ENCODE results near the gene RAMP2. TPM values are rescaled to one million over a fixed set of nuclear protein-coding genes. Genes with fewer than 3 reads are reported as not detected.

The RAMP2 gene
- total RNA-seq, 4 donors from 2014 or later: 6.1 to 88.0 (median 23.4) TPM

- in situ Hi-C loops (cut with MboI; ENCODE audit: low pct_ligation_motif_present in 1 of 4, low pct_unique_long_range_greater_than_20kb in 1 of 4, low sequenced_read_pairs in 3 of 4) (no loop called here), intact Hi-C loops (cut with DNase I; ENCODE audit: low total_unique reads) (no loop called here)
- no peak for DNase-seq
- Histone ChIP-seq H3K9me3 (no peaks in the 10 kb centered on the region), H3K36me3 (no peaks in the 10 kb centered on the region), H3K4me3 (no peak overlapping the region), H3K4me1 (peaks cover 5 to 54% (median 25%) of the 10 kb centered on the region in 4 donors), H3K27ac (peak overlapping the region; percentile 53 to 82 (median 80)), H3K27me3 (no peaks in the 10 kb centered on the region)
- 28 to 34% methylated on average over 2 of the region's 2 CpGs for WGBS, 2 donors (ENCODE audit: low coverage in 1 of 2)
- peak in 1 of 3 donors; percentile 30 for TF ChIP-seq POLR2AphosphoS5 (IDR thresholded peaks at IDR 0.05)
- TF ChIP-seq POLR2A (IDR thresholded peaks at IDR 0.05): no peak
- no peak for TF ChIP-seq CTCF (IDR thresholded peaks at IDR 0.05)
Observed at GRCh38 chr17:42803074-42803883, 42.3 kb downstream of the RAMP2 start.

DNA sequence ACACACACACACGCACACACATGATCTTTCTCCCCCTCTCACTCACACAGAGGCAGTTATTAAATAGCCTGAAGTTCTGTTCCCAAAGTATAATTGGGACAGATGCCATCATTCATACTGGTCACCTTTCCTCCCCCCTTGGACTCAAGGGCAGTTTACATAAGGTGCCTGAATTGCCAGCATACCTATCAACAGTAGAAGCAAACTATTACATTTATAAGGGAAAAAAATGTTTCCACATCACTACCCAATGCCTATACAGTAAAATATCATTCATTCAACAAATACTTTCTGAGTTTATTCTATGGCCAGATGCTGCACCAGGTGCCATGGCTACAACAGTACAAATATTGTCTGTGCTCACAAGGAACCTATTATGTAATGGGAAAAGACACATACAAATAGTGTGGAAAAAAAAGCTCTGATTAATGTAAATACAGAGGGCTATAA, 43.9 kb downstream of the RAMP2 start:
- 20 to 55% methylated on average over 1 of the region's 1 CpG for WGBS, 2 donors (ENCODE audit: low coverage in 1 of 2)
- Histone ChIP-seq H3K4me1 (peaks cover 8 to 55% (median 20%) of the 10 kb centered on the region in 4 donors), H3K36me3 (peaks cover 0 to 2% (median 0%) of the 10 kb centered on the region in 4 donors), H3K27ac (peak overlapping the region; percentile 60 to 82 (median 80)), H3K9me3 (no peaks in the 10 kb centered on the region), H3K27me3 (no peaks in the 10 kb centered on the region), H3K4me3 (no peak overlapping the region)
- intact Hi-C loops (cut with DNase I; ENCODE audit: low total_unique reads) (no loop called here), in situ Hi-C loops (cut with MboI; ENCODE audit: low pct_ligation_motif_present in 1 of 4, low pct_unique_long_range_greater_than_20kb in 1 of 4, low sequenced_read_pairs in 3 of 4) (no loop called here)
- TF ChIP-seq POLR2A (IDR thresholded peaks at IDR 0.05) (no peak), POLR2AphosphoS5 (IDR thresholded peaks at IDR 0.05) (peak in 1 of 3 donors; percentile 36), EP300 (IDR thresholded peaks at IDR 0.05; ENCODE audit: low read depth) (peak; percentile 3), CTCF (IDR thresholded peaks at IDR 0.05) (no peak)
- peak; percentile 45 for DNase-seq

DNA sequence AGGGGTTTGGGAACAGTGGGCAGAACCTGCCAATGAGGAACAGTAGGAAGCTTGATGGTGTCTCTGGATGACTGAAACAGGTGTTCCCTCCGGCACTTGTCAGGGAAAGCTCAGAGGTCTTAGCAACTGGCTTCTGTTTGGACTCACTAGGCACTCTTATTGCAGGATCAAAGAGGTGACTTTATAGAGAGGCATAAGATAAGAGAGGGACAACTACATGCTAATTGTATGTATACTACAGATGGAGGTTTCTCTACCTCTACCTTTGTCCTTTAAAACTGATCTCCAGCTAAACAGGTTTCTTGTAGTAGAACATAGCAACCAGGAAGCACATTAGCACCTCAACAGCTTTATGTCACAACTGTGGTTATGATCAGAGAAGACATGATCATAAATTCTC, 45.2 kb downstream of the RAMP2 start:
- H3K4me3 ChIP-seq: no peak overlapping the region
- no peaks in the 10 kb centered on the region for H3K9me3 ChIP-seq
- no peaks in the 10 kb centered on the region for H3K27me3 ChIP-seq
- H3K36me3 ChIP-seq: peaks cover 0 to 13% (median 6%) of the 10 kb centered on the region in 4 donors
- H3K27ac ChIP-seq: peak overlapping the region; percentile 60 to 82 (median 80)
- 45% methylated on average over 1 of the region's 1 CpG; no CpG with 5 or more reads in 1 of the 2 donors for WGBS, 2 donors (ENCODE audit: low coverage in 1 of 2)
- TF ChIP-seq EP300 (IDR thresholded peaks at IDR 0.05; ENCODE audit: low read depth): peak; percentile 30
- TF ChIP-seq POLR2AphosphoS5 (IDR thresholded peaks at IDR 0.05): peak; percentile 6 to 73 (median 71)
- TF ChIP-seq POLR2A (IDR thresholded peaks at IDR 0.05): peak; percentile 47
- no peak for TF ChIP-seq CTCF (IDR thresholded peaks at IDR 0.05)
- peaks cover 8 to 55% (median 20%) of the 10 kb centered on the region in 4 donors for H3K4me1 ChIP-seq
- DNase-seq: no peak
- intact Hi-C loops (cut with DNase I; ENCODE audit: low total_unique reads) (no loop called here), in situ Hi-C loops (cut with MboI; ENCODE audit: low pct_ligation_motif_present in 1 of 4, low pct_unique_long_range_greater_than_20kb in 1 of 4, low sequenced_read_pairs in 3 of 4) (no loop called here)

GRCh38 chr17:42809250-42809649, 48.2 kb downstream of the RAMP2 start:
- H3K4me3 ChIP-seq: no peak overlapping the region
- intact Hi-C loops (cut with DNase I; ENCODE audit: low total_unique reads) (no loop called here), in situ Hi-C loops (cut with MboI; ENCODE audit: low pct_ligation_motif_present in 1 of 4, low pct_unique_long_range_greater_than_20kb in 1 of 4, low sequenced_read_pairs in 3 of 4) (no loop called here)
- H3K4me1 ChIP-seq: peaks cover 3 to 30% (median 12%) of the 10 kb centered on the region in 4 donors
- H3K27me3 ChIP-seq: no peaks in the 10 kb centered on the region
- H3K27ac ChIP-seq: peak overlapping the region in 2 of 4 donors; percentile 23 to 42
- TF ChIP-seq POLR2AphosphoS5 (IDR thresholded peaks at IDR 0.05) (peak in 1 of 3 donors; percentile 28), POLR2A (IDR thresholded peaks at IDR 0.05) (no peak)
- H3K9me3 ChIP-seq: no peaks in the 10 kb centered on the region
- WGBS, 2 donors (ENCODE audit: low coverage in 1 of 2): 21 to 25% methylated on average over 3 of the region's 3 CpGs
- DNase-seq: no peak
- H3K36me3 ChIP-seq: peaks cover 0 to 32% (median 16%) of the 10 kb centered on the region in 4 donors

Small RNAs within 50 kb of the gene (small RNA-seq; reads per million reads assigned to genes)
- gene HMGN2P15: 0 reads per million in 4 donors

Other genes with a start within 250 kb of the RAMP2 start
- gene NAGLU, start 225.0 kb upstream of the RAMP2 start, total RNA-seq: 10 to 100 TPM; 35.4 to 95.7 (median 66.2) TPM
- gene HSD17B1, start 208.3 kb upstream of the RAMP2 start, total RNA-seq: 1 to 10 TPM in 1 of 4 donors, under 1 TPM in 2, not detected in 1; 0.41 to 2.2 (median 0.95) TPM
- 10 to 100 TPM; 46.4 to 91.7 (median 57.6) TPM for gene COASY, start 199.1 kb upstream of the RAMP2 start, total RNA-seq
- 100 to 1,000 TPM in 3 of 4 donors, 10 to 100 TPM in 1; 81.3 to 191 (median 143) TPM for gene MLX, start 194.1 kb upstream of the RAMP2 start, total RNA-seq
- 1 to 10 TPM in 2 of 4 donors, under 1 TPM in 1, not detected in 1; 0.96 to 2.6 (median 1.3) TPM for gene PSMC3IP, start 183.5 kb upstream of the RAMP2 start, total RNA-seq
- gene RETREG3, start 151.9 kb upstream of the RAMP2 start, total RNA-seq: 10 to 100 TPM; 47.2 to 71.8 (median 59.0) TPM
- 10 to 100 TPM in 2 of 4 donors, 1 to 10 TPM in 2; 6.0 to 27.7 (median 14.3) TPM for gene TUBG1, start 151.5 kb upstream of the RAMP2 start, total RNA-seq
- 10 to 100 TPM in 3 of 4 donors, 1 to 10 TPM in 1; 9.6 to 53.1 (median 26.7) TPM for gene TUBG2, start 101.9 kb upstream of the RAMP2 start, total RNA-seq
- 10 to 100 TPM in 2 of 4 donors, 1 to 10 TPM in 2; 5.8 to 29.9 (median 9.9) TPM for gene PLEKHH3, start 84.2 kb upstream of the RAMP2 start, total RNA-seq
- gene CCR10, start 79.4 kb upstream of the RAMP2 start, total RNA-seq: 1 to 10 TPM in 1 of 4 donors, under 1 TPM in 1, not detected in 2; 0.82 to 3.5 TPM
- 10 to 100 TPM in 2 of 4 donors, 1 to 10 TPM in 2; 3.7 to 43.8 (median 10.1) TPM for gene CNTNAP1, start 78.7 kb upstream of the RAMP2 start, total RNA-seq
- gene EZH1, start 16.2 kb upstream of the RAMP2 start, total RNA-seq: 100 to 1,000 TPM in 1 of 4 donors, 10 to 100 TPM in 3; 30.4 to 159 (median 43.4) TPM
- gene VPS25, start 12.2 kb downstream of the RAMP2 start, total RNA-seq: 100 to 1,000 TPM in 1 of 4 donors, 10 to 100 TPM in 3; 58.3 to 111 (median 79.7) TPM
- 10 to 100 TPM; 17.9 to 87.6 (median 40.9) TPM for gene WNK4, start 19.4 kb downstream of the RAMP2 start, total RNA-seq
- gene COA3, start 37.5 kb downstream of the RAMP2 start, total RNA-seq: 100 to 1,000 TPM; 128 to 400 (median 171) TPM
- 1 to 10 TPM in 1 of 4 donors, under 1 TPM in 1, not detected in 2; 0.48 to 1.5 TPM for gene CNTD1, start 37.6 kb downstream of the RAMP2 start, total RNA-seq
- gene BECN1, start 63.1 kb downstream of the RAMP2 start, total RNA-seq: 100 to 1,000 TPM in 3 of 4 donors, 10 to 100 TPM in 1; 78.2 to 199 (median 120) TPM
- gene PSME3, start 72.2 kb downstream of the RAMP2 start, total RNA-seq: 100 to 1,000 TPM in 1 of 4 donors, 10 to 100 TPM in 3; 37.0 to 131 (median 60.4) TPM
- 1 to 10 TPM in 2 of 4 donors, under 1 TPM in 2; 0.55 to 6.0 (median 1.1) TPM for gene AOC2, start 83.4 kb downstream of the RAMP2 start, total RNA-seq
- 100 to 1,000 TPM in 1 of 4 donors, 10 to 100 TPM in 3; 14.3 to 134 (median 35.2) TPM for gene AOC3, start 90.0 kb downstream of the RAMP2 start, total RNA-seq
- under 1 TPM in 2 of 4 donors, not detected in 2; 0.32 to 0.68 TPM for gene G6PC1, start 139.6 kb downstream of the RAMP2 start, total RNA-seq
- gene AARSD1, start 203.2 kb downstream of the RAMP2 start, total RNA-seq: 10 to 100 TPM in 2 of 4 donors, 1 to 10 TPM in 2; 2.6 to 21.9 (median 9.5) TPM
- 1 to 10 TPM in 3 of 4 donors, not detected in 1; 3.4 to 8.3 (median 5.1) TPM for gene PTGES3L, start 218.9 kb downstream of the RAMP2 start, total RNA-seq
- gene RUNDC1, start 219.3 kb downstream of the RAMP2 start, total RNA-seq: 10 to 100 TPM; 18.1 to 43.8 (median 27.8) TPM
- gene RPL27, start 237.2 kb downstream of the RAMP2 start, total RNA-seq: 100 to 1,000 TPM; 243 to 836 (median 677) TPM
- gene IFI35, start 245.6 kb downstream of the RAMP2 start, total RNA-seq: 10 to 100 TPM; 11.5 to 81.1 (median 47.2) TPM